Astrocyte of the spinal cord (primary cell): ENCODE results near the gene RIMBP2.

Experiments used
- DNase-seq: peaks from one replicate; pipeline ENCODE4 v3.0.0; 2011; ENCODE audit warnings: low read depth, low spot score
- H3K4me3 ChIP-seq: 2 replicates; pipeline ENCODE4 v1.5.1; 2011; ENCODE audit warnings: low read depth, mild to moderate bottlenecking, low read length, moderate library complexity
- CTCF ChIP-seq: IDR thresholded peaks from 2 replicates; pipeline ENCODE4 v1.5.1; 2012; ENCODE audit warnings: low read depth, mild to moderate bottlenecking, low read length, inconsistent platforms
- in situ Hi-C: cut with HindIII; loops from 2 replicates; pipeline ENCODE4 v1.10.0; 2017; ENCODE audit warnings: low sequenced_read_pairs

RIMBP2 gene

GRCh38 chr12:130499474-130499873 lies 216.6 kb downstream of the RIMBP2 start:
- no peak for DNase-seq
- no peak for TF ChIP-seq CTCF
- in situ Hi-C loops: no loop called here
- H3K4me3 ChIP-seq: no peak overlapping the region

- no peak for TF ChIP-seq CTCF
- no peak overlapping the region for H3K4me3 ChIP-seq
- DNase-seq: no peak
- in situ Hi-C loops: no loop called here
Measured at GRCh38 chr12:130498589-130499385, 217.3 kb downstream of the RIMBP2 start.

- in situ Hi-C loops: no loop called here
- no peak overlapping the region for H3K4me3 ChIP-seq
- no peak for DNase-seq
- TF ChIP-seq CTCF: no peak
Measured at GRCh38 chr12:130497991-130498390, 218.1 kb downstream of the RIMBP2 start.

DNA sequence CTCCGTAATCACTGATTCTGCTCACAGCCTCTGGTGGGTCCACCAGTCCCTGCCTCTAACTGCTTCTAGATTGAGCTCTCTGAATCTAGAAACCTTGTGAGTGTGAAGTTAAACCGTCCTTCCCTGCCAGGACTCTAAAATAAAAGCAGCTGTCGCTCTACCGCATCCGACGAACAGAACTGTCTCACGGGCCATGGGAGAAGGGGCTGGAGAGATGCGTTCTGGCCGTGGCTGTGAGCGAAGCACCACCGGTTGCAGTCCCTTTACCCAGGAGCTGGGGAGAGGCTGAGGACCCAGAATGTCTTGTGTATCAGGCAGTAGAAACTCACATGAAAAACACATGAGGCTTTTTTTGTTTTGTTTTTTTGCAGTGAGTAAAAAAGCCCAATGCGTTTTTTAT lies 218.8 kb downstream of the RIMBP2 start:
- in situ Hi-C loops: no loop called here
- H3K4me3 ChIP-seq: no peak overlapping the region
- TF ChIP-seq CTCF: no peak
- no peak for DNase-seq

DNA sequence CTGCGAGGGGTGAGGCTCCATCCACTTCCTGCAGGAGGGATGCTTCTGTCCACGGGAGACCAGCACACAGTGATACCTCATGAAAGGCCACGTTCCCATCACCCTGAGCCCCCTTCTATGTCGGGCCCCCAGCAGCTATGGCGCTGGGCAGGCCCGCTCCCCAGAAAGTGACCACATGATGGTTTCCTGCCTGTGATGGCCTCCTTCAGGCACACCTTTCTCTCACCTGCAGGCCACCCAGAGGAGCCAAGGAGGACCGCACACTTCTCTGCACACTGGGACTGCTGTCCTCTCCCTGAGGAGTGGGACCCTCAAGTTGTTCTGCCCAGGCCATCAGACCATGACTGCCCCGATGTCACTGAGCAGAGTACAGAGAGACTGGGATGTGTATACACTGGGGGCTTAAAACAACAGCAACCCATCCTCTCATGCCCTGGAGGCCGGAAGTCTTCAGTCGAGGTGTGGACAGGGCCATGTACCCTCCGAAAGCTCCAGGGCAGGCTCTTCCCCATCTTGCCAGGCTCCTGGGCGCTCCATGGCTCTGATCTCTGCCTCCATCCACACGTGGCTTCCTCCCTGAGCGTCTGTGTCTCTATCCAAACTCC lies 219.5 kb downstream of the RIMBP2 start:
- TF ChIP-seq CTCF: no peak
- DNase-seq: no peak
- in situ Hi-C loops: no loop called here

DNA sequence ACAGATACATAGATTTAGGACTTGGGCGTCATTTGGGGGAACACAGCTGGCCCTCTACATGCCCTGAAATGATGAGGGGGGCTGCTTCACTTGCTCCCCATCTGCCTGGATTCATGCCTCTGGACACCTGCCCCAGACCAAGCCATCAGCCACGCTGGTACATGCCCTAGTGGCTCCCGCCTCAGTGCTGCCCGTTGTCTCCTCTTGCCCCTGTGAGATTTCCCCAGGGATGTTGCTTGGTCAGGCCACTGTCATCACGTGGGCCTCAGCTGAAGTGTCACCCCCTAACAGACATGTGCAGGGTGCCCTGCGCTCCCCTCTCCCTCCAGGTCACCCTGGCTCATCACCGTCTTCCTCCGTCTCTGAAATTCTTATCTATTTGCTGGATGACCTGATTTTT lies 220.9 kb downstream of the RIMBP2 start:
- DNase-seq: no peak
- H3K4me3 ChIP-seq: no peak overlapping the region
- no peak for TF ChIP-seq CTCF
- in situ Hi-C loops: no loop called here

More for the DNA sequence above, 219.5 kb downstream of the RIMBP2 start:
- H3K4me3 ChIP-seq: no peak overlapping the region
